GM21515 (cell line): ENCODE results near the gene KANSL2.
"Not testable (repeated sequence)": the region's sequence is repeated elsewhere in the genome, so short reads cannot be mapped to it uniquely, and the experiment has no call there.

Experiments used
- ATAC-seq: cut with Tn5 transposase; IDR thresholded peaks from one replicate; pipeline ENCODE4 v1.9.1; 2021; ENCODE audit not compliant: unreplicated experiment

KANSL2 gene

DNA sequence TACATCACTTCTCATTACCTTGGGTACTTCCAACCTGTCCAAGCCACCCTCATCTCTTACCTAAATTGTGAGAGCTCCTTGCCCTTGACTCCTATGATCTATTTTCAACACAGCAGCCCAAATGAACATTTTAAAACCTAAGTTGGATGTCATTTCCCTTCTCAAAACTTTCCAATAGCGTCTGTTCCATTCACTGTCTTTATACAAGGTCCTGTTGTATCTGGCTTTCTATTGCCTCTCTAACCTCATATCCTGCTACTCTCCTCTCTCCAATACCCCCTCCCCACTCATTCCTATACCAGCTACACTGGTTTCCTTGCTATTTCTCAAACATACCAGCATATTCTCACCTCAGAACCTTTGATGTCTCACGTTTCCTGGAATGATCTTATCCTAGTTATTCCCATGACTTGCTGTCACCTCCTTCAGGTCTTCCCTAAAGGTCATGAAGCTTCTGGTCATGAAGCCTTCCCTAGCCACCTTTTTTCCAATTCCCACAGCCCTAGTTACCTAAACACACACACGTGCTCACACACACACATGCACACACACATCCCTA lies 4.1 kb upstream of the KANSL2 start:
- ATAC-seq = no peak

DNA sequence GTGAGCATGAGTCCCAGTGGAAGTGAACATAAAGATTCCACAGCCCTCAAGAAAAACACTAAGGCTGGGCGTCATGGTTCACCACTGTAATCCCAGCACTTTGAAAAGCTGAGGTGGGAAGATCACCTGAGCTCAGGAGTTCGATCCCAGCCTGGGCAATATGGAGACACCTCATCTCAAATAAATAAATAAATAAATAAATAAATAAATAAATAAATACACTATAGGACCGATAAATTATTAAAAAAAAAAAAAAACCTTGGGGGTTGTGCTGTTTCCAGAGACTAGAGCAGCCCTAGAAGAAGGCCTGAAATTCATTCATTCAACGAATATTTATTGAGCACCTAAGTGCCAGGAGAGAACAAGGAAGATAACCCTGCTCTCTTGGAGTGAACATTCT lies 1.5 kb upstream of the KANSL2 start:
- no peak for ATAC-seq

DNA sequence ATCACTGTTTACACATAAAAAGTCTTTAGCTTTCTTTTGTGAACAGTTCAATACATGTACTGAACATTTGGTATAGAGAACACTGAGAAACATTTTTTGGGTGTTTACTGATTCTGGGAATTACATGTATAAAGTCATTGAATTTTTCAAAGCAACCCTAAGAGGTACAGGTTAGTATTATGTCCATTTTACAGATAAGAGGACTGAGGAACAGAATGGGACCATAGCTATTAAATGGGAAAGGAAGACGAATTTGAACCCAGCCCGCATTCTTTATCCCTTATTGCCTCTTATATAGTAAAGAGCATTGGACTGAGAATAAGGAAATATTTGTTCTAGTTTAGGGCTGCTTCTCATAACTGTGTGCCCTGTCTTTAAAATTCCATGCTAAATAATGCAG lies 889 bp upstream of the KANSL2 start:
- ATAC-seq = no peak

DNA sequence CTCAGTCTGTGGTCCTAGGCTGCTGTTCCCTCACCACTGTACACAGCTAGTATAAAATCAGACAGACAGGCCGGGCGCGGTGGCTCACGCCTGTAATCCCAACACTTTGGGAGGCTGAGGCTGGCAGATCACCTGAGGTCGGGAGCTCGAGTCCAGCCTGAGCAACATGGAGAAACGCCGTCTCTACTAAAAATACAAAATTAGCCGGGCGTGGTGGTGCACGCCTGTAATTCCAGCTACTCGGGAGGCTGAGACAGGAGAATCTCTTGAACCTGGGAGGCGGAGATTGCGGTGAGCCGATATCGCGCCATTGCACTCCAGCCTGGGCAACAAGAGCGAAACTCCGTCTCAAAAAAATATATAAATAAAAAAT lies 481 bp upstream of the KANSL2 start:
- ATAC-seq = not testable (repeated sequence)

DNA sequence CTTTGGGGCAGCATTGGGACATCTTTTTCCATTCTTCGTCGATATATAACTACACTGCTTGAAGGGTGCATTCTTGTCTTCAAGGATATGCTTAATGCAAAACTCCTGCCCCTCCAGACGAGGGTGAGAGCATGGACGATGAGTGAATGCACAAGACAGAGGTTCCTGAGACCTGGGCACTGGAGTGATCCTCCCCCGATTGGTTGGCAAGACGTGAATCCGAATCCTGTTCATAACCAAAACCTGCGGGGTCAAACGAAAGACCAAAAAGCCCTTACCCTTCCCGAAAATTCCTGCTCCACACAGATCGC lies 684 bp downstream of the KANSL2 start:
- no peak for ATAC-seq

DNA sequence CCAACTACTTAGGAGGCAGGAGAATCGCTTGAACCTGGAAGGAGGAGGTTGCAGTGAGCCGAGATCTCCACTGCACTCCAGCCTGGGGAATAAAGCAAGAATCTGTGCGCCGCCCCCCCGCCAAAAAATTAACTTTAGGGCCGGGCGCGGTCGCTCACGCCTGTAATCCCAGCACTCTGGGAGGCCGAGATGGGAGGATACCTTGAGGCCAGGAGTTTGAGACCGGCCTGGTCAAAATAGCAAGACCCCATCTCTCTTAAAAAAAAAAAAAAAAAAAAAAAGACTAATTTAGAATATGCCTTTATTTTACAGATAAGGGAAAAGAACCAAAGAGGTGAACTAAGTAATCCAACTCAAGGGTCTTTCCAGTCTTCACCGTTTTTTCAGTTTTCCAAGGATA lies 1.2 kb downstream of the KANSL2 start:
- no peak for ATAC-seq

DNA sequence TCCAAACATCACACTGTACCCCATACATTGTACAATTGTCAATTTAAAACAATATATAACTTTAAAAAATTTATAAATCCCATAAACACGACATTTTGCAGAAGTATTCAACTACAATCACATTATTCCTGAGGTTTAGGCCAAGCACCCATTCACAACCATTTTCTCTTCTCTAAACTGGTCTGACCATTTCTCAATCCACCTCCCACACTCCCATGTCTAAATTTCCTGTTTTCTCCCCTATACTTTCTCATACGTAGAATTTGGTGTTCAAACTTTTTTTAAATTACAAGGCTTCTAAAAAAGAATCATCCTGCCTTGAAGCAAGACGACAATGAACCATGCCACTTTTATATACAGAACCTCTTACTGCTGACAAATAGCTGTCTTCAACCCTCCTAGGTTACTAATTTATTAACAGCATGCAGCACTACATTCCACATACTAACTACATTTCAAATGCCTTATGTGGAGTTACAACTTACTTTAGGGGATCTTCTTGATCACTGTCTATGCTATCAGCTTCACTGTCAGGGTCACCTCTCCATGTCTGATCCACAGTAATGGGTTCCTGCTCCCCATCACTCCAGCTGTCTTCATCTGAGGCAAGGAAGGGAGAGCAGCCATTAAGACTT lies 3.4 kb downstream of the KANSL2 start:
- ATAC-seq = no peak

DNA sequence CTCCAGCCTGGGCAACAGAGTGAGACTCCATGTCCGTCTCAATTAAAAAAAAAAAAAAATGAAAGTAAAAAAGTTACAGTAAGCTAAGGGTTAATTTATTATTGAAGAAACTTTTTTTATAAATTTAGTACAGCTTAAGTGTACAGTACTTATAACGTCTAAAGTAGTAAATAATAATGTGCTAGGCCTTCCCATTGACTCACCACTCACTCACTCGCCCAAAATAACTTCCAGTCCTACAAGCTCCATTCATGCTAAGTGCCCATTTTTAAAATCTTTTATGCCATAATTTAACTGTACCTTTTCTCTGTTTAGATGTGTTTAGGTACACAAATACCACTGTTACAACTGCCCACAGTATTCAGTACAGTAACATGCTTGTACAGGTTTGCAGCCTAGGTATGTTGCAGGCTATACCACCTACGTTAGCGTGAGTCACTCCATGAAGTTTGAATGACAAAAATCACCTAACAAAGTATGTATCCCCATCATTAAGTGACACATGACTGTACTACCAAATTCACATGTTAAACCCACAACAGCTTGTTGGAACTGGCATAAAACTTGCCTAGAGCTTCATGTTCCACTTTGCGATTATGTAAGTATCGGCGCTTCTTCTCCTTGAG lies 10.7 kb downstream of the KANSL2 start:
- no peak for ATAC-seq

DNA sequence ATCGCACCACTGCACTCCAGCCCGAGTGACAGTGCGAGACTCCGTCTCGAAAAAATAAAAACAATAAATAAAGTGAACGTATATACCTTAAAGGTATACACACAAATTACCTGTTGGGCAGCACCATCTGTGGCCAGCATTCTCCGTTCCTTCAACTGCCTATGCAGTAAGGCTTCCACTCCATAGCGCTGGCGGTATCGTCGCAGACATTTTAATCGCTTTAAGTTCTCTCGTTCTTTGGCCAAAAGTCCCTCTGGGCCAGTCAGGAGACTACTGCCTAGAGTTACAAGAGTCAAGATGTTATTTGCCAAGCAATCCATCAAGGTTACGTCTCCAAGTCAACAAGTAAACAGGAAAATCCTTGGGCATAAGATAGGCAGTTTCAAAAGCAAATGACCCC lies 13.0 kb downstream of the KANSL2 start:
- no peak for ATAC-seq

DNA sequence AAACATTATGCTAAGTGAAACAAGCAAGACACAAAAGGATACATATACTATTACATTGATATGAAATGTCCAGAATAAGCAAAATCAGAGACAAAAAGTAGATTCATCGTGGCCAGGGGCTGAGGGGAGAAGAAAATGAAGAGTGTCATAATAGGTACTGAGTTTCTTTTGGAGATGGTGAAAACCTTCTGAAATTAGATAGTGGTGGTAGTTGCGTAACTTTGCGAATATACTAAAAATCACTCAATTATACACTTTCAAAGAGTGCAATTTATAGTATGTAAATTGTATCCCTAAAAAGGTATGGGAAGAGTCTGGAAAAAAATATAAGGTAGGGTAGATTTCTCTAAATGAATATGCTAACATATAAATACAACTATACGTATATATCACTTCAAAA lies 22.2 kb downstream of the KANSL2 start:
- no peak for ATAC-seq

DNA sequence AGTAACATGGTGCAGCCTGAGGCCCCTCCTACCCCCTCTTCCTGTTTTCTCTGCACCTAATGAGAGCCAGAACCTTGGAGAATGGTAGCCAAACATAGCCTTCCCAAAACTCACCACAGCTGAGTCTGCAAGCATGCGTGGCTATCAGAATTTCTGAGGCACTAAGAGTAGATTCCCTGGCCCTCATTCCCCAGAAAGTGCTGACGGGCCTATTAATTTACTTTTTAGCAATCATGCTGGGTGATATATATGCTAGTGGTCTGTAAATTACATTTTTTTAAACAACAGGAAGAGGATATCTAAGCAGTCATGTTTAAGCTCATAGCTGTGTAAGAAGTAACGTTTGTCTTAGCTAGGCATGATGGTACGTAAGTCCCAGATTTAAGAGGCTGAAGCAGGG lies 30.4 kb downstream of the KANSL2 start:
- ATAC-seq = no peak

DNA sequence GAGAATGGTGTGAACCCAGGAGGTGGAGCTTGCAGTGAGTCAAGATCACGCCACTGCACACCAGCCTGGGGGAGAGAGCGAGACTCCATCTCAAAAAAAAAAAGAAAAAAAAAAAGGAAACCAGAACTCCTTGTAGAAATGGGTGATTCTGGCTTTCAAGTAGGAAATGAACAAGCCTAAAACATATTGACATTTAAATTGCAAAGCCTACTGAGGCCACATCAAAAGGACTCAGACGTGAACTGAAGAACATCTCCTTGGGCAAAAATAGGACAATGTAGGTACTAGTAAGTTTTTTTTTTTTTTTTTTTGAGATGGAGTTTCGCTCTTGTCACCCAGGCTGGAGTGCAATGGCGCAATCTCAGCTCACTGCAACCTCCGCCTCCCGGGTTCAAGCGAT lies 36.7 kb downstream of the KANSL2 start:
- ATAC-seq = not testable (repeated sequence)

DNA sequence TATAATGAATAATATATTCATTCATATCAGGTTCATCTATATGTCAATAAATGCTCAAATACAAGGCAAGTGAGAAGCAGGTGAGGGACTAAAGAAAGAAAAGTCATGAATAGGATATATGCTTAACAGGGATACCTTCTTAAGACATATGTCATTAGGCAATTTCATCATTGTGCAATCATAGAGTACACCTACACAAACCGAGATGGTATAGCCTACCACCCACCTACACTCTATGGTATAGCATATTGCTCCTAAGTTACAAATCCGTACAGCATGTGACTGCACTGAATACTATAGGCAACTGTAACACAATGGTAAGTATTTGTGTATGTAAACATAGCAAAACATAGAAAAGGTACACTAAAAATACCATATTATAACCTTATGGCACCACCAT lies 39.0 kb downstream of the KANSL2 start:
- ATAC-seq = no peak

DNA sequence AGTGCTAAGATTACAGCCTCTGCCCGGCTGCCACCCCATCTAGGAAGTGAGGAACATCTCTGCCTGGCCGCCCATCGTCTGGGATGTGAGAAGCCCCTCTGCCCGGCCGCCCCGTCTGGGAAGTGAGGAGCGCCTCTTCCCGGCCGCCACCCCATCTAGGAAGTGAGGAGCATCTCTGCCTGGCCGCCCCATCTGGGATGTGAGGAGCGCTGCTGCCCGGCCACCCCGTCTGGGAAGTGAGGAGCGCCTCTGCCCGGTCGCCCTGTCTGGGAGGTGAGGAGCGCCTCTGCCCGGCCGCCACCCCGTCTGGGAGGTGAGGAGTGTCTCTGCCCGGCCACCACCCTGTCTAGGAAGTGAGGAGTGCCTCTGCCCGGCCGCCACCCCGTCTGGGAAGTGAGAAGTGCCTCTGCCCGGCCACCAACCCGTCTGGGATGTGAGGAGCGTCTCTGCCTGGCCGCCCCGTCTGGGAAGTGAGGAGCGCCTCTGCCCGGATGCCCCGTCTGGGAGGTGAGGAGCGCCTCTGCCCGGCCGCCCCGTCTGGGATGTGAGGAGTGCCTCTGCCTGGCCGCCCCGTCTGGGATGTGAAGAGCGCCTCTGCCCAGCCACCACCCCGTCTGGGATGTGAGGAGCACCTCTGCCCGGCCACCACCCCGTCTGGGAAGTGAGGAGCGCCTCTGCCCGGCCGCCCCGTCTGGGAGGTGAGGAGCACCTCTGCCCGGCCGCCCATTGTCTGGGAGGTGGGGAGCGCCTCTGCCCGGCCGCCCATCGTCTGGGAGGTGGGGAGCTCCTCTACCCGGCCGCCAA lies 40.1 kb downstream of the KANSL2 start:
- ATAC-seq = not testable (repeated sequence)

DNA sequence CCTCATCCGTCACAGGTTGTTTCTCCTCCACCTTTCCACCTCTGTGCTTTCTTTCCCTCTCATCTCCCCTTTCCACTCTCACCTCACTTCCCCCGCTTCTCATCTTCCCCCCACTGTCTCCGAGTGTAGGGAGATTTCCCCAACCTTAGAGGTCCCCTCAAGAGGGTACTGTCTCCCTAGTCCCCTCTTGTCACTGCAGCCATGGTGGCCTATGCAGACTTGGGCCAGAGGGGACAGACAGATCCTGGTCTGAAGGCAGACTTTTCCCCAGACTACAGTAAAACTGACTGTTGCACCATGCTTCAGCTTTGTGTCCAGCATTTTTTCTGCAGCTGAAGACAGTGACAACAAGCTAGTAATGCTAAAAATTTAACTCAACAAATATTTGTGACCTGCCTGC lies 41.2 kb downstream of the KANSL2 start:
- ATAC-seq = no peak

DNA sequence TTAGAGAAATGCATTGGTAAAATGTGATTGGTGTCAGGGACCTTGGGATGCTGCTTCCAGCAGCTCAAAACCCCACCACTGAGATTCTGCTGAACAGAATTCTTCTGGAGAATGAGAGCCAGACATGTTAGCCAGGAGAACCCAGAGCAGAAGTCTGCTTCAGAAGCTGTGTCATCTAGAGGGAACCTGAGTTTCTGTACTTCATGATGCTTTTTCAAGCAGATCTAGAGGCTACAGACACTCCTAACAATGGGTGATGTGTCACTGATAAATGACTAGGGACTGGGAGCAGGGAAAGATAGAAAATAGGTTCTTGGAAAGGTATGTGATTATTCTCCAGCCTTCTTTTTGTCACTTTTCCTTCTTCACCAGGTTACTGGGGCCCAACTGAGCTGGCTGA lies 41.6 kb downstream of the KANSL2 start:
- ATAC-seq = no peak

DNA sequence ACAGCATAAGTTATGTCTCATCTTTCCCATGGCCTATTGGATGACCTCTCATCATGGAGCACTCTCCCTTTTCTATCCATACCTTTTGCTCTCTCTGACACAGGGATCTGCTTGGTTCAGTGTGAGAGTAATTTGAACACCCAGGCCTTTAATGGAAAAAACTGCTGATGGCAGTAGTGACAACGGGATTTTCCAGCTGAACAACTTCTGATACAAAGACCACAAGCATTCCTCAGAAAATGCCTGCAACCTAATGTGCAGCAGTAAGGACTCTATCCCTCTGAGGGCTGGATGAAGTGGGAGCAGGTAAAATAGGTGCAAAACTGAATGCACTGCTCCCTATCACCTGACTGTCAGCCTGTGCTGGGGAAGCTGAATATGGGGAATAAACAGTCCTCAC lies 51.0 kb downstream of the KANSL2 start:
- ATAC-seq = no peak

DNA sequence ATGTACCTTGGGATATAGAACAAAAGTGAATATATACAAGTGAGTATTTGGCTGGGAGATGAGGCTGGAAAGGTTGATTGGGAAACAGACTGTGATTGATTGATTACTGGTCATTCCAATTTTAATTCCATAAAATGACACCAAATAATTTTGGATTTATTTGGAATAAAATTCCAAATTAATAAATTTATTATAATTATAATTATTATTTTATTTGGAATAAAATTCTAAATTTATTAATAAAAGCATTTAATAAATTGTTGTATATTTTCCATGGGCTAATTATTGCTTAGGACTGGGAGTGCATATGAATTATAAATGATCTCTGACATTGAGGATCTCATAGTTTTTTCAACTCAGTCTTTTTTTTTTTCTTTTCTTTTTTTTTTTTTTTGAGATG lies 51.7 kb downstream of the KANSL2 start:
- ATAC-seq = no peak

DNA sequence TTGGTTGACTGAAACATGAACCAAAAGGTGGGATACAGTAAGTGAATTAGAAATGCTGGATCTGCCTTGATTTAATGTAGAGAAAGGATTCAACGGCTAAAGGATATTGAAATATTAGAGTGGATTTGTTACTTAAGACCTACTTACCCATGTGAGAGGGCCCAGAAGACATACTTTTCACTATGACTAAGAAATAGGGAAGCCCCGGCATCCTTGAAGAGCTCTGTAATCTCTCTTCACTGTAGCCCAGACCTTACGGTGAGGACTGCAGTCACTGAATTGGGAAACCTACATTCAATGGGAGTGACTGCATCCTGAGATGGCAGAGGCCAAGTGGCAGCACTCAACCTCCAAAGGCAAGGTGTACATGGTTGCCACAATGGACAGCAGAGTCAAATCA lies 52.5 kb downstream of the KANSL2 start:
- ATAC-seq = no peak

DNA sequence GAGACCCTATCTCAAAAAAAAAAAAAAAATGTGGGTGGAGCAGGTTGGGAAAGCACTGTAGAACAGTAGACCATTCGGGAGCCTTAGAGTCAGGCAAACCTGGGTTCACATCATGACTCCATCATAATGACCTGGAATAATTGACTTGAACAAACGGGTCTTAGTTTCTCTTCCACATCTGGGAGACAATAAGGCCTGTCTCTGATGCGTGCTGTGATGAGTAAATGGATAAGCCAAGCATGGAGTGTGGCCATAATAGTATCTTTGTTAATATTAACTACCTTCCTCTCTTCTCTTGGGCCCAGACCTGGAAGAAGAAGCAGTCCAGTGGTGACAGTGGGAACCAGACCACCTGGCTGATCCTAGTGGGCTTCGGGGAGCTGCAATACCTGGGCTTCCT lies 54.5 kb downstream of the KANSL2 start:
- ATAC-seq = no peak

DNA sequence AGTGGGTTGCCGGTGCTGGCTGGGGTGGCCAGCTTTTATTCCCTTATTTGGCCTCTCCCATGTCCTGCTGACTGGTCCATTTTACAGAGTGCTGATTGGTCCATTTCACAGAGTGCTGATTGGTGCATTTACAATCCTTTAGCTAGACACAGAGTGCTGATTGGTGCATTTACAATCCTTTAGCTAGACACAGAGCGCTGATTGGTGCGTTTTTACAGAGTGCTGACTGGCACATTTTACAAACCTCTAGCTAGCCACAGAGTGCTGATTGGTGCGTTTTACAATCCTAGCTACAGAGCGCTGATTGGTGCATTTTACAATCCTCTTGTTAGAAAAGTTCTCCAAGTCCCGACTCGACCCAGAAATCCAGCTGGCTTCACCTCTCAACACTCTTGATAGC lies 59.0 kb downstream of the KANSL2 start:
- ATAC-seq = not testable (repeated sequence)

DNA sequence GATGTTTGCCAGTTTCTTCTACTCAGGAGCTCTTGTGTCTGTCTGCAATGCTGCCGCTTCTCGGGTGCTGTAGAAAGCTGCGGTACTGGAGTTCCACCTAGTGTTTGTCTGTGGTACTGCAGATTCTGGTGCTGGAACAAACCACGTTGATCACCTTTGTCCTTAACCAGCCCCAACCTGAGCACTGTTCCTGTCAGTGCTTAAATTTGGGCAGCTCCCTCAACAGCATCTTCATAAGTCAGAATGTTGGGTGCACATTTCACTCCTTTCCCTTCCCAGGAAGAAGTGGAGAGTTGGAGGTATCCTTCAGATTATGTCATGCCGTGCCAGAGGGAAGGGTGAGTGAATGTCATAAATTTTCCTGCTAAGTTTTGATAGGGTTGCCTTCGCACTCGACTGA lies 63.5 kb downstream of the KANSL2 start:
- peak; percentile 63 for ATAC-seq
